Pons (tissue), 1 donor: ENCODE measurements around the gene MIPEP.
A peak's percentile ranks its signal among the peaks of the same experiment; 100 is the strongest.

Experiments used
- DNase-seq: peaks from one replicate; pipeline ENCODE4 v3.0.0-alpha.2; 2016; ENCODE audit warnings: low spot score

MIPEP gene

DNA sequence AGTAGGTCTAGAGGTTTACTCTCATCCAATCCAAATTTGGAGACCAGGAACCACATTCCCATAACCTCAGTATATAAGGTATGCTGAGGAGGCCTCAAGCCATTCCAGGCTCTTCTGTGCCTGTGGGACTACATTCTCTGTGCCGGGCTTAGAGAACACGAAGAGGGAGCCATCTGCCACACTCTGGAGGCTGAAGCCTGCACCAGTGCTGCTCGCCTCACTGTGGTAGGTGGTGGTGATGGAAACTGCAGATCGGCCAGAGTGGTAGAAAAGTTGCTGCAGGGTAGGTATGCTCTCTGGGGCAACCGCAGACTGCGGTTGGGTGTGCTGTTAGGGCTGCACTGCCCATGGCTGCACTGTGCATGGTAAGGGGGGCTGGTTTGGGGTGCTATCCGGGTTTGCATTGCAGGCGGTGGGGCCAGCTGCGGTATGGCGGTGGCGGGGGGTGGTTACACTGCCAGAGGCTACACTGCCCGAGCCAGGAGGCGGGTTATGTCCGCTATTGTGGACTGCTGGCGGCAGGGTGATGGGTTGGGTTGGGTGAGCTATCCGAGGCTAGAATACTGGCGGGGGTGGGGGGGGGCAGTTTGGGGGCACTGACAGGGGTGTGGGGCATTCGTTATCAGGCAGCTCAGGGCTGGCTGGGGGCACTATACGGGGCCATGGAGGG, 174.0 kb downstream of the MIPEP start:
- DNase-seq, result no peak

DNA sequence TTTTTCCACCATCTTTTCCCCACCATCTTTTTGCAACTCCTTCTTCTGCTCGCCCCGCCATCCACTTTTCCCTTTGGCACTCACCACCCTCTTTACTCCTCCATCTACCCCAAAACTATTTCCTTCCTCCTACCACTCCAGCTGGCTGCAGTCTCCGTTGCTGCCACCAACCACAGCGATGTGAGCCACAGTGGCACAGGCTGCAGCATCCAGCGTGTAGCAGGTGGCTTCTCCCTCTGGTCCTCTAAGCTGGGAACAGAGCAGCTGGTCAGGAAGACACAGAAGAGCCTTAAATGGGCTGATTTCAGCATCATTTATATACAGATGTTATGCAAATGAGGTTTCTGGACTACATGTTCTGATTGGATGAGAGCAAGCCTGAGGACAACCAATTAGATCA, 174.5 kb downstream of the MIPEP start:
- no peak for DNase-seq

DNA sequence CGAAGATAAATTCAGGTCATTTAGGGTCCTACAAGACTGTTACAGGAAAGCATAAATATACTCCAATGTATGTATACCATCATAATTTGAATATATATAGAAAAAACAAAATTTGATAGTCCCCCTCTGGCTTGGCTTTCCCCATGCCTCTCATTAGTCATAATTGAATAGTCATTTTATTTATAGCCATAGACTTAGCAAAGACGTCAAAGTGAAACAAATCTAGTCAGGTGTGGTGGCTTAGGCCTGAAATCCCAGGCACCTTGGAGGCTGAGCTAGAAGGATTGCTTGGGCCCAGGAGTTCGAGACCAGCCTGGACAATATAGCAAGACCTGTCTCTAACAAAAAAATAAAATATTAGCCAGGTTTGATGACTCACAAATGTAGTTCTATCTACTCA, 177.8 kb downstream of the MIPEP start:
- DNase-seq, result no peak

DNA sequence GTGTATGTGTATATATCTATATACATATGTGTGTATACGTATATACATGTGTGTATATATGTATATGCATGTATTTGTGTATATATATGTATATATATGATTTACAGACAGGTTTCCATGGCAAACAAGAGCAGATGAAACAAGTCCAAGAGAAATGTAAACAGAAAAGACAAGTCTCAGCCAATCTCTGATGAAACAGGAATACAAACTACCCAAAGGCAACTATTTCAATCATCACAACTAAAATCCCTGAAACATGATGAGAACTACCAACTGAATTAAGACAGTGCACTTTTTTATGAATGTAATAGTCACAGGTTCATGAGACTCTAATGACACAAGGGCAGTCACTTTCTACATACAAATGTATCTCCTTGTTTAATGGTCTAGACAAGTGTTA, 178.8 kb downstream of the MIPEP start:
- DNase-seq, result no peak

DNA sequence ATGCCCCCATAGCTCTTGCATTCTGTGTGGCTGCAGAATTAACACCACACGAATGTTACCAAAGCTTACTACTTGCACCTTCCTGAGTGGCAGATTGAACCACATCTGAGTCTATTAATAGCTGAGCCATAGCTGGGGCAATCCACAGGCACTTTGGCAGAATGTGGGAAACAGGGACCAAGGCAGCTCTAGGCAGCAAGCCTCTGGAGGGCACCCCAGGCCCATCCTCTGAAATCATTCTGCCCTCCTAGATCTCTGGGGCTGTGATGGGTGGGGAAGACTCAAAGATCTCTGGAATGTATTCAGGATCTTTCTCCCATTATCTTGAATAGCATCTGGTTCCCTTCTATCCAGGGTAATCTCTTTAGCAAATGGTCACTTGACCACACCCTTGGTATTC, 179.7 kb downstream of the MIPEP start:
- no peak for DNase-seq

DNA sequence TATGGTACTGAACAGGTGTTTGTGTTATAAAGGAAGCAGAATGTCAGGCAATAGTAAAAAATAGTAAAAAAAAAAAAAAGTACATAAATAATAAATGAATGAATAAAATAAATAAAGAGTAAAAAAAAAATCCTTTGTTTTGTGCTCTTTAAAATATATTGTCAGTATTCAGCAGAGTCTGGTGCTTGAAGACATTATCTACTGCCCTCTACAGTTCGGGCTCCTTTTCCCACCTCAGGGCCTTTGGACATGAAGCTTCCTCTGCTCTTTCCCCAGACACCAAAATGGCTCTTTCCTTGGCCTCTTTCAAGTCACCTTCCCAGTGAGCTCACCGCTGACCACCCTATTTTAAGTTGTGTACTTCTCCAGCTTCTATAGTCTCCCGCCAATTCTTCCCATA, 181.5 kb downstream of the MIPEP start:
- peak; percentile 11 for DNase-seq

DNA sequence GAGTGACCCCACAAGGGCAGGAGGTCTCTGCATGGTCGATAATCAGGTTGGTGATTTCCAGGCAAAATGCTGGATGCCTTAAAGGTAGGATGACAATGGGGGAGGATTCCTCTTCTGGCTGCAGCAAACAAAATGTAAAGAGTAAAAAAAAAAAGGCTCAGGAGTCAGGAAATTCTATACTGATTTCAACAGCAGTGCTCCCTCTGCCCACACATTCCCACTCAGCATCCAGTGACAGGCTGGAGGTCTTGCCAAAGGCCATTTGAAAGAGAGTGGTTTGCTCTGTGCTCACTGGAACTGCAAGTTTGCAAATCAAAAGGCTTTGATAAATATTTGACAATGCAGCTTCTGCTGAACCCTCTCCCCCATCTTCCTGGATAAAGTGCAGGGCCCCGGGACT, 183.6 kb downstream of the MIPEP start:
- DNase-seq, result no peak

DNA sequence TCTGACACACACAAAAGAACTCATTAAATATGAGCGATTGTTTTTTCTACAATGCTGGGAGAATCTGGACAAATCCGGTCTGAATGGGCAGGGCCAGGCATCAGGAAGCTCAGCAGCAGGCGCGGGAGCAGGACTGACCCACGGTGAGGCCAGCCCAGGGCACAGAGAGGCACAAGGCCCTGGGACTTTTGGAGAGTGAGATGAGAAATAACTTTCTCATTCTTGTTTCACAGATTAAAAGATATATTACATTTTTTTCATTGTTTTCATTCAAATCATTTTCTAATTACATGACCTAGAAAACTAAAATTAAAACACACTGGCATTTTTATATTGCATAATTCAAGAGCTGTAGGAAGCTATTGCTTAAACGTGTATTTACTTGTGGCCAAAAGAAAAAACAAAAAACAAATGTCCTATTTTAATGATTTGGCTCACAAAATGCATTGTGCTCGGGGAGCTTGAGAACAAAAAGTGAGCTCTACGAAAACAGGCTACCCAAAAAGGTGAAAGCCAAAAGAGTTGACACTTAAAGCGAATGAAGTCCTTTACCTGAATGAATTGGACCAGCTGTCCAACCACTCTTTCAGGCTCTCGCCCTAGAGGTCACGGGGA, 185.8 kb downstream of the MIPEP start:
- no peak for DNase-seq

DNA sequence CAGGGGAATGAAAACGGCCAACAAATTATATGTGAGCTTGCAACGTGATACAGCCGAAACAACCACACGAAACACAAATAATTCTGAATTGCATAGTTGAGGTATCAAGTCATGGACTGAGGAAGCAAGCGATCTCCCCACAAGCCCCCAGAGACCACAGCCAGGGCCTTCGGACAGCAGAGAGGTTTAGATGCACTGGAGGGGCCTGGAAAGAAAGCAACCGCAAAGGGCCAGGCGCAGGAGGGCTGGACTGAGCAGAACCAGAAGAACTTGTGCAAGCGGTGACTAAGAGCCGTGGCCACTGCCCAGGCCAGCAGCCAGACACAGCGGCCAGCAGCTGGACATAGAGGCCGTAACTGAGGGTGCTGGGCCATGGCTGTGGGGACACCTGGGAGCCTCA, 187.6 kb downstream of the MIPEP start:
- no peak for DNase-seq

DNA sequence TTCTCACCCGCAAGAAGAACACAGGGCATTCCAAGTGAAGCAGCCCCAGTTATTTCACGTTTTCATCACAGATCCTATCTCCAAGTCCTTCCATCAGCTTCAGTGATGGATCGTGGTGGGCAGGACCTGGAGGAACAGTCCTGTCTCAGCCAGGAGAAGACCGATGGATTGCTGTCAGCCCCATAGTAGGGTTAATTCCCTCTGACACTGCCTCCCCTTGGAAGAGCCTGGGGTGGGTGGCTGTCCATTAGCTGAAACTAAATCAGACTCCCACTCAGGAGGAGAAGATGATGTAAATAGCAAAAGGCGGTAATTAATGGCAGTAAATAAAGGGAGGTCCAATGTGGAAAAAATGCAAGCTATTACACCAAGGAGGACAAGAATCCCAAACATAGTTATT, 188.0 kb downstream of the MIPEP start:
- no peak for DNase-seq

DNA sequence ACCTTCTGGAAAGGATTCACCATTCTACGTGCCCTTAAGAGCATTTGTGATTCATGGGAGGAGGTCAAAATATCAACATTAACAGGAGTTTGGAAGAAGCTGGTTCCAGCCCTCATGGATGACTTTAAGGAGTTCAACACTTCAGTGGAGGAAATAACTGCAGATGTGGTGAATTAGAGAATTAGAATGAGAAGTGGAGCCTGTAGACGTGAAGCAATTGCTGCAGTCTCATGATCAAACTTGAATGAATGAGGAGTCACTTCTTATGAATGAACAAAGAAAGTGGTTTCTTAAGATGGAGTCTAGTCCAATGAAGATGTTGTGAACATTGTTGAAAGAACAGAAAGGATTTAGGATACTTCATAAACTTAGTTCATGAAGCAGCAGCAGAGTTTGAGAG, 189.9 kb downstream of the MIPEP start:
- DNase-seq, result no peak

DNA sequence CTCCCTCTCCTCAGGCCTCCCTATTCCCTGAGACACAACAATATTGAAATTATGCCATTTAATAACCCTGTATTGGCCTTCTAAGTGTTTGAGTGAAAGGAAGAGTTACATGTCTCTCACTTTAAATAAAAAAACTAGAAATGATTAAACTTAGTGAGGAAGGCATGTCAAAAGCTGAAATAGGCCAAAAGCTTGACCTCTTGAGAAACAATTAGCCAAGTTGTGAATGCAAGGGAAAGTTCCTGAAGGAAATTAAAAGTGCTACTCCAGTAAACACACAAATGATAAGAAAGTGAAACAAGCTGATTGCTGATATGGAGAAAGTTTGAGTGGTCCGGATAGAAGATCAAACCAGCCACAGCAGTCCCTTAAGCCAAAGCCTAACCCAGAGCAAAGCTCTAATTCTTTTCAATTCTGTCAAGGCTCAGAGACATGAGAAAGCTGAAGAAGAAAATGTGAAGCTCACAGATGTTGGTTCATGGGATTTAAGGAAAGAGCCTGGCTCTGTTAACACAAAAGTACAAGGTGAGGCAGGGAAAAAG, 191.4 kb downstream of the MIPEP start:
- no peak for DNase-seq

DNA sequence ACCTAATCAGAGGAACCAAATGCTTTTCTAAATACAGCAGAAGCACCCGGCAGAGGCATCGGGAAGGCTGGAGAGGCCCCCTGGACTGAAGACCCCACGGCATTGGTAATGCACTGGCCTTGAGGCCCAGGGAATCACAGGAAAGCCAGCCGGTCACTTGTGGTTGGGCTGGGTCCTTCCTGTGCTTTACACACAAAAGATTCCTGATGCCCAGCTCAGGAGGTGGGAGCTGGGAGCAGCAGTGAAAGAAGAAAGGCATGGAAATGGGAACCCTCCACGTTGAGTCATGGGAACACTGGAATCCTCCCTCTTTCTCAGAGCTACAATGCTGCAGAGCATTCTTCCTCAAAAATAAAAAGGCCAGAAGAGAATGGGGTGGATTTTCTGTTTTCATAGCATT, 192.6 kb downstream of the MIPEP start:
- no peak for DNase-seq

DNA sequence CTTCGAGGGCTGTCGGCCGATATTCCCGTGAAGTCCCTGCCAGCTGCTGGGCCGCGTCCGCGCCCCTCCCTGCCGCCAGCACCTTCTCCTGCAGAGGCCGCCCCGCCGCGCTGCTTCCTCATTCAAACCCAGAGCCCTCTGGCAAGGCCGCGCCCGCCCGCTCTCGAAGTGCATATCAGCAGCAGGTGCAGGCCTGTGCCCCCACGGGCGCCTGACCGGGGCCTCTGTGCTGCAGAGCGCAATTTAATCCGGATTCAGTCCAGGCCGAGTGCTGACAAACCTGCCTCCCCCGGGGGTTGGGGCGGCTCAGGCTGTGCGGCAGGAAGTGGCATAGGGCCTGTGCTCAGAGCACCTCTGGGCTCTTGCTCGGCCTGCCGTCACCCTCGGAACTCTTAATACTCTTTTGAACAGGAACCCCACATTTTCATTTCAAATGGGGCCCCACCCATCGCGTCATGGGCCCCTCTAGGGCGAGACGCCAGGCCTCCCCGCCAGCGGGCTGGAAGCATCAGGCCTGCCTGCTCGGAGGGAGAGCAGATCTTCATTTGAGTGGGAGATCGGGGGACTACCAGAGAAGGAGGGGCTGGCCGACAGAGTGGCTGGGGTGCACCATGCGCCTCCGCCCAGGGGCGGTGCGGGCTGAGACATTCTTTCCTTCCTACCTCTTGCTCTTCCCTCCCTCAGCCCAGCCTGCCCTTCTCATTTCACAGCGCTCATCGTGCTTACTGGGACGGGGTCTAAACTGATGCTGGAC, 193.3 kb downstream of the MIPEP start:
- no peak for DNase-seq

DNA sequence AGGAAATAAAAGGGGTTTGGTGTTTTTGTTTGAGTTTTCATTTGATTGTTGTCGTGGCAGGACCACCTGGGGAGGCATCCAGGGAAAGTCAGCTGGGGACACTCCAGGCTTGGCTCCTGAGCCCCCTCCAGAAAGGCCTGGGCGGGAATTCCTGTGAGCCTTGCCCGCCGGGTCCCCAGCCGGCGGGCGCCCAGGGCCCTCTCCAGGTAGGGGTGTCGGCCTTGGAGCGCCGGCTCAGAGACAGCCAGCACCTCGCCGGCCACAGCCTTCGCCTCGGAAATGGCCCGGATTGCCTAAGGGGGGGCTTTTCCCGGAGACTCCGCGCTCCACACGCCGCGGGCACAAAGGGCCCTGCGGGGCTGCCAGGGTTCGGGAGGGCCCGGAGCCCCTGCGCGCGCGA, 194.0 kb downstream of the MIPEP start:
- no peak for DNase-seq

DNA sequence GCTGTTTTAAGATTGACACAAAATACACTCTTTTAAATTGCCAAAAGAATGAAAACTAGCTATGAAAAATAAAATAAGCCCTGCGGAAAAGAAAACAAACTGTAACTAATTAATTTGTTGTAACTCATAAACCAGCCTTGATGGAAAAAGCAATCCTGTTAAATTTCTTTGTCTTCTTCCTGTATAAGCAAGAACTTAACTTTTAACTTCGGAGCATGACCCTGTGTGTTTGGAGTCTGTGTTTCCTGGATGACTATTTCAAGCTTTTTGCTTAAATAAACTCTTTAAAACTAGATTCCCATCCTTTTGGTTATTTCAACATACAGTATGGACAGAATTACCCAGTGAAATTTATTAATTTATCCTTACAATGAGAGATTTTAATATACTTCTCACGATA, 196.4 kb downstream of the MIPEP start:
- DNase-seq, result no peak

DNA sequence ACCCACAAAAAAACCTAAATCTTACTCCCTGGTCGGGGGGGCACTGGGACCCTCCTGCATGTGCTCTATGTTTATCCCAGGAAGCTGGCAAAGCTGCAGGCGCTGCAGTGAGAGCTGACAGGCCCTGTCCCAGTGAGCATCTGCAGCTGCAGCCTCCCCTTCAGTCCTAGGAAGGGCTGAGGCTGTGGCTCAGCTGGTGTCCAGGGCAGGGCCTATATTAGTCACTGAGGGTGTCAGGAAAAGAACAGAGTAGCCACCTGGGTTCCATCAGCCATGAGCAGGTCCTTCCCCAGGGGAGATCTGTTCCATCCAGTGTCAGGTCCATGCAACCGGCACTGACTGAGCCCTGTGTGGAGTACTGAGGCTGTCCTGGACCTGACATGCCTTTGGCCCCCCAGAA, 198.5 kb downstream of the MIPEP start:
- DNase-seq, result no peak

DNA sequence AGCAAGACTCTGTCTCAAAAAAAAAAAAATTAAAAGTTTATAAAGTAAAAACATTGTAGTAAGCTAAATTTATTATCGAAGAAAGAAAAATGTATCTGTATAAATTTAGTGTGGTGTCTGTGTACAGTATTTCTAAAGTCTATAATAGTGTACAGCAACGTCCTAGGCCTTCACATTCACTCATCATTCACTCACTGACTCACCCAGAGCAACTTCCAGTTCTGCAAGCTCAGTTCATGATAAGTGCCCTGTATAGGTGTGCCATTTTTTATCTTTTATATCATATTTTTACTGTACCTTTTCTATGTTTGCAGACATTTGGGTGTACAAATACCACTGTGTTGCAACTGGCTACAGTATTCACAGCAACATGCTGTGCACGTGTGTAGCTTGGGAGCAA, 200.9 kb downstream of the MIPEP start:
- DNase-seq, result no peak

DNA sequence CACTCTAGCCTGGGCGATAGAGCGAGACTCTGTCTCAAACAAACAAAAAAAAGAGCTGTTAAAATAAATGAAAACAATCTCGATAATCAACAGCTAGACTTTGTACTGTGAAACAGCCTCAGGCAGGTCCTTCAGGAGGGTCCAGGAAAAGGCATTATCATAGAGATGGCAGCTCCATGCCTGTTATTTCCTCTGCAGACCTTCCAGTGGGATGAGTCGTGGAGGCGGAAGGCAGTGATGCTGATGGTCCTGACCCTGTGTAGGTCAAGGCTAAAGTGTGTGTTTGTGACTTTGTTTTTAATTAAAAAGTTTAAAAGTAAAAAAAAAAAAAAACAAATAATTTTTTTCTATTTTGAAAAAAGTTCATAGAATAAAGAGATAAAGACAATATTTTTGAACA, 201.6 kb downstream of the MIPEP start:
- no peak for DNase-seq

DNA sequence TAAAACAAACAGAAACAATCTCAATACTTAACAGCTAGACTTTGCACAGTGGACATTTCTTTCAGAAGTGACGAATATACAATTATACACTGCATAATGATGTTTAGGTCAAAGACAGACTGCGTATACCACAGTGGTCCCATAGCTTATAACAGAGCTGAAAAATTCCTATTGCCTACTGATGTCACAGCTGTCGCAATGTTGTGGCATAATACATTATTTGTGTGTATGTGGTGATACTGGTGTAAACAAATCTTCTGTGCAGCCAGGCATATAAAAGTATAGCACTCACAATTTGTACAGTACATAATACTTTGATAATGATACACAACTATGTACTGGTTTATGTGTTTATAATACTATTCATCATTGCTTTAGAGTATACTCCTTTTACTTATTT, 202.3 kb downstream of the MIPEP start:
- no peak for DNase-seq

DNA sequence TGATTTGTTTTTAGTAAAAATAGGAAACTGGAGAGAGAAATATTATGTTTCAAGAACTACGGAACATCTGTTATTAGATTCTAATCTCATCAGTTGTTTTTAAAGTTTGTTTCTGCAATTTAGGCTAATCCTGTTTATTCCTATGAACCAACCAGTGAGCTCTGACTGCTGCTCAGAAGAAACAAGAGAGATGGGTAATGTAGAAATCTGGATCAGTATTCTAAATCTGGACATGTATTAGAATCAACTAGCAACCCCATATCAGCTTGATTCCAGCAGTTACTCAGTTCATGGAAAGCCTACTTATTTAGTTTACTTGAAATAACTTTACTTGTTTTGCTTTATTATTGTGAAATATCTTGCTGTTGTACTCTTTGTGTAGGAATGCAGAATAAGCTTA, 203.8 kb downstream of the MIPEP start:
- no peak for DNase-seq

DNA sequence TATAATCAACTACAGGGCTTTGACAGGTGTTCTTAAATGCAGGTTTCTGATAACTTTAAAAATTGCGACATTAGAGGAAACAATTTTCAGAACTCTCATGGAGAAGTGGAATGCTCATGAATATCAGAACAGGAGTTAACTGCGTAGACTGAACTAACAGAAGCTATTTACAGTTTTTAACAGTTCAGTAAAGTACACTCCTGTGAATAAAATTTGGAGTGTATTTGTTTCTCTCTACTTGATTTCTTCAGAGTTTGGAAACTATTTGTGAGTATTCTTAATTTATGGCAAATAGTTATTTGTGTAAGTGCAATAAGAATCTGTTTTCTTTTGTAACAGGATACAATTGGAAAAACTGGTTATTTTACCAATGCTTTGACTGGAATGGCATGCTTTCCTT, 204.6 kb downstream of the MIPEP start:
- no peak for DNase-seq

DNA sequence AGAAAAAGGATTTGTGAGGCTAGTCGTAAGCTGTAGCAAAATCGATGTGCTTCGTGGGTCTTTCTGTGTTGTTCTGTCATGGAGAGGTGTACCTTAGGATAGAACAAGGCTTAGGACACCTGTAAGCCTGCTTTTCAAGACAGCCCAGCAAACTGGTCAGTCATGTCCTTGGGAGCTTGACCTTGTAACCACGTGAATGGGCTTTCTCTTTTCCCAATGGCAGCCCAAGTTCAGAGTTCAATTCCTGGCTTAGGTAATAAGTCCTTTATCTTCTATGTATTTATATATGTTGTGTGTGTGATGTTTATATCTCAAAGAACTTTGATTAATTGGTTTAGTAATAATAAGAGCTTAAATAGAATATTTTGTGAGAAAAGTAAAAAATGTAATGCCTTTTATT, 206.1 kb downstream of the MIPEP start:
- DNase-seq, result no peak
